CD14-positive monocyte (primary cell): ENCODE results near the gene IRF6. TPM values are rescaled to one million over a fixed set of nuclear protein-coding genes. Genes with fewer than 3 reads are reported as not detected.

Source experiments
- DNase-seq, 3 donors: peaks; one replicate each; pipeline ENCODE4 v3.0.0-alpha.2; 2011 to 2022
- H2AFZ ChIP-seq: 2 replicates; pipeline ENCODE4 v1.6.0; 2012; ENCODE audit warnings: mild to moderate bottlenecking, low read depth, low read length, inconsistent platforms; ENCODE audit not compliant: insufficient read depth, poor library complexity, severe bottlenecking
- H3K27ac ChIP-seq, 2 donors: 1 replicate in 1 of 2; 2 replicates in 1 of 2; pipeline ENCODE4 v1.5.1; 2012 to 2013; ENCODE audit warnings: low read length in 2 of 2, control low read depth in 1 of 2, inconsistent platforms in 1 of 2, low read depth in 1 of 2, mild to moderate bottlenecking in 1 of 2
- H3K27me3 ChIP-seq, 2 donors: one replicate each; pipeline versions ENCODE4 v1.6.0 to v1.6.1; 2011 to 2013; ENCODE audit warnings: low read length in 2 of 2; ENCODE audit not compliant: control insufficient read depth in 2 of 2, insufficient read depth in 2 of 2
- H3K36me3 ChIP-seq, 2 donors: replicated peaks in 1 of 2; 1 replicate in 1 of 2; 2 replicates in 1 of 2; pipeline versions ENCODE4 v1.5.1 to v1.6.1; 2012 to 2013; ENCODE audit warnings: low read length in 2 of 2, control low read depth in 1 of 2, inconsistent platforms in 1 of 2, mild to moderate bottlenecking in 1 of 2; ENCODE audit not compliant: insufficient read depth in 2 of 2, control insufficient read depth in 1 of 2
- H3K4me1 ChIP-seq, 2 donors: 1 replicate in 1 of 2; 2 replicates in 1 of 2; pipeline versions ENCODE4 v1.5.1 to v1.6.1; 2012 to 2013; ENCODE audit warnings: low read length in 2 of 2, control low read depth in 1 of 2, inconsistent platforms in 1 of 2, mild to moderate bottlenecking in 1 of 2, moderate library complexity in 1 of 2; ENCODE audit not compliant: insufficient read depth in 2 of 2, control insufficient read depth in 1 of 2
- H3K4me2 ChIP-seq: replicated peaks from 2 replicates; pipeline ENCODE3; 2012; ENCODE audit warnings: low read length, moderate library complexity, mild to moderate bottlenecking; ENCODE audit not compliant: poor library complexity, severe bottlenecking; ENCODE audit errors: extremely low read depth
- H3K4me3 ChIP-seq, 3 experiments: fragments of 200-600 bp in 1 of 3; sonication (generic) in 1 of 3; replicated peaks in 1 of 3; 1 replicate in 2 of 3; 2 replicates in 1 of 3; pipeline ENCODE4 v1.5.1; 2011 to 2013; ENCODE audit warnings: low read length in 3 of 3, mild to moderate bottlenecking in 3 of 3, control low read depth in 2 of 3, low read depth in 2 of 3, inconsistent platforms in 1 of 3, moderate library complexity in 1 of 3
- H3K79me2 ChIP-seq: 2 replicates; pipeline ENCODE4 v1.6.0; 2012; ENCODE audit warnings: mild to moderate bottlenecking, control low read depth, inconsistent platforms, low read length, moderate library complexity; ENCODE audit not compliant: insufficient read depth
- H3K9ac ChIP-seq: 2 replicates; pipeline ENCODE4 v1.6.0; 2017; ENCODE audit warnings: low read length, mild to moderate bottlenecking; ENCODE audit not compliant: insufficient read depth, poor library complexity, severe bottlenecking
- H3K9me3 ChIP-seq, 2 donors: replicated peaks in 1 of 2; 1 replicate in 1 of 2; 2 replicates in 1 of 2; pipeline versions ENCODE4 v1.5.1 to v1.6.1; 2012 to 2013; ENCODE audit warnings: low read length in 2 of 2, control low read depth in 1 of 2; ENCODE audit not compliant: control insufficient read depth in 1 of 2, insufficient read depth in 1 of 2
- H4K20me1 ChIP-seq: 2 replicates; pipeline ENCODE4 v1.6.0; 2012; ENCODE audit warnings: mild to moderate bottlenecking, low read length, control low read depth, moderate library complexity; ENCODE audit not compliant: insufficient read depth
- H3K27ac Mint-ChIP-seq, 7 donors: one replicate each; pipeline ENCODE4 v1.8.0; 2020; ENCODE audit warnings: mild to moderate bottlenecking in 7 of 7, mixed read lengths in 7 of 7, moderate library complexity in 6 of 7, inconsistent platforms in 2 of 7
- H3K27me3 Mint-ChIP-seq, 3 donors: one replicate each; pipeline ENCODE4 v1.8.0; 2021 to 2022; ENCODE audit warnings: low read depth in 3 of 3, mild to moderate bottlenecking in 3 of 3, mixed read lengths in 3 of 3, moderate library complexity in 3 of 3, inconsistent platforms in 1 of 3
- H3K36me3 Mint-ChIP-seq, 2 donors: one replicate each; pipeline ENCODE4 v1.8.0; 2020; ENCODE audit warnings: mixed read lengths in 2 of 2, inconsistent platforms in 1 of 2, mild to moderate bottlenecking in 1 of 2
- H3K4me1 Mint-ChIP-seq: one replicate; pipeline ENCODE4 v1.8.0; 2020; ENCODE audit warnings: mild to moderate bottlenecking, mixed read lengths
- H3K4me3 Mint-ChIP-seq, 2 donors: one replicate each; pipeline ENCODE4 v1.8.0; 2020; ENCODE audit warnings: mild to moderate bottlenecking in 2 of 2, mixed read lengths in 2 of 2, moderate library complexity in 1 of 2
- H3K9me3 Mint-ChIP-seq, 7 donors: one replicate each; pipeline ENCODE4 v1.8.0; 2020 to 2022; ENCODE audit warnings: mixed read lengths in 7 of 7, mild to moderate bottlenecking in 6 of 7, moderate library complexity in 6 of 7, inconsistent platforms in 2 of 7
- whole genome bisulfite sequencing: methylation state at CpG from one replicate; pipeline ENCODE4 v1.1.5; 2013; ENCODE audit warnings: missing lambda C conversion rate; ENCODE audit not compliant: insufficient coverage; 5-methylcytosine and 5-hydroxymethylcytosine counted together
- intact Hi-C, 2 donors: fragments of 100-400 bp; cut with micrococcal nuclease; formaldehyde crosslinking; loops; one replicate each; pipeline versions ENCODE4 v1.15.0 to v1.15.1; 2023
- polyA plus RNA-seq, 3 donors: library from polyadenylated mRNA; depleted of rRNA in 1 of 3; unstranded in 2 of 3; stranded (reverse) in 1 of 3; fragments of 300-500 nt in 2 of 3; fragments of >200 nt in 1 of 3; fragmentation: Illumina TruSeq in 2 of 3; gene quantifications; 1 replicate in 2 of 3; 2 replicates in 1 of 3; pipeline ENCODE4 v1.2.3, GENCODE V29; 2012 to 2021
- TF ChIP-seq, protein P1 (sequence below): fragments of 200-600 bp; IDR thresholded peaks from one replicate; pipeline ENCODE4 v1.8.0; 2022; ENCODE audit warnings: antibody characterized with exemption, mild to moderate bottlenecking

The IRF6 gene
- polyA plus RNA-seq, 3 donors, result 0.21 to 0.62 (median 0.35) TPM

GRCh38 chr1:209815490-209815889, 9.5 kb upstream of the IRF6 start:
- Histone ChIP-seq H3K9ac (no peak overlapping the region), H3K27ac (no peak overlapping the region), H3K4me1 (no peaks in the 10 kb centered on the region), H3K79me2 (no peaks in the 10 kb centered on the region), H3K9me3 (no peaks in the 10 kb centered on the region), H3K36me3 (no peaks in the 10 kb centered on the region), H3K27me3 (peaks cover 4 to 5% of the 10 kb centered on the region in 2 donors), H4K20me1 (no peaks in the 10 kb centered on the region), H3K4me3 (no peak overlapping the region), H3K4me2 (no peak overlapping the region), H2AFZ (no peak overlapping the region)
- TF ChIP-seq, protein P1, sequence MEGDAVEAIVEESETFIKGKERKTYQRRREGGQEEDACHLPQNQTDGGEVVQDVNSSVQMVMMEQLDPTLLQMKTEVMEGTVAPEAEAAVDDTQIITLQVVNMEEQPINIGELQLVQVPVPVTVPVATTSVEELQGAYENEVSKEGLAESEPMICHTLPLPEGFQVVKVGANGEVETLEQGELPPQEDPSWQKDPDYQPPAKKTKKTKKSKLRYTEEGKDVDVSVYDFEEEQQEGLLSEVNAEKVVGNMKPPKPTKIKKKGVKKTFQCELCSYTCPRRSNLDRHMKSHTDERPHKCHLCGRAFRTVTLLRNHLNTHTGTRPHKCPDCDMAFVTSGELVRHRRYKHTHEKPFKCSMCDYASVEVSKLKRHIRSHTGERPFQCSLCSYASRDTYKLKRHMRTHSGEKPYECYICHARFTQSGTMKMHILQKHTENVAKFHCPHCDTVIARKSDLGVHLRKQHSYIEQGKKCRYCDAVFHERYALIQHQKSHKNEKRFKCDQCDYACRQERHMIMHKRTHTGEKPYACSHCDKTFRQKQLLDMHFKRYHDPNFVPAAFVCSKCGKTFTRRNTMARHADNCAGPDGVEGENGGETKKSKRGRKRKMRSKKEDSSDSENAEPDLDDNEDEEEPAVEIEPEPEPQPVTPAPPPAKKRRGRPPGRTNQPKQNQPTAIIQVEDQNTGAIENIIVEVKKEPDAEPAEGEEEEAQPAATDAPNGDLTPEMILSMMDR, result no peak
- Mint-ChIP-seq H3K4me3 (no peak overlapping the region), H3K9me3 (no peaks in the 10 kb centered on the region), H3K27ac (no peak overlapping the region), H3K27me3 (peaks cover 2 to 9% (median 5%) of the 10 kb centered on the region in 3 donors), H3K36me3 (no peaks in the 10 kb centered on the region), H3K4me1 (peaks cover 2% of the 10 kb centered on the region)
- WGBS, result 74% methylated on average over 3 of the region's 3 CpGs
- intact Hi-C loops, result no loop called here
- DNase-seq, result no peak

GRCh38 chr1:209813902-209814301, 8.0 kb upstream of the IRF6 start:
- Mint-ChIP-seq H3K27me3 (peaks cover 2 to 5% (median 3%) of the 10 kb centered on the region in 3 donors), H3K4me3 (no peak overlapping the region), H3K27ac (no peak overlapping the region), H3K4me1 (peaks cover 2% of the 10 kb centered on the region), H3K9me3 (no peaks in the 10 kb centered on the region), H3K36me3 (no peaks in the 10 kb centered on the region)
- H3K27me3 ChIP-seq, result no peaks in the 10 kb centered on the region
- no peak overlapping the region for H3K4me3 ChIP-seq
- H3K4me2 ChIP-seq, result no peak overlapping the region
- no peaks in the 10 kb centered on the region for H3K79me2 ChIP-seq
- H3K9ac ChIP-seq, result no peak overlapping the region
- TF ChIP-seq, protein P1, result no peak
- H2AFZ ChIP-seq, result no peak overlapping the region
- H3K4me1 ChIP-seq, result no peaks in the 10 kb centered on the region
- no peak for DNase-seq
- WGBS, result 63% methylated on average over 1 of the region's 4 CpGs
- H3K27ac ChIP-seq, result no peak overlapping the region
- no peaks in the 10 kb centered on the region for H4K20me1 ChIP-seq
- H3K9me3 ChIP-seq, result no peaks in the 10 kb centered on the region
- intact Hi-C loops, result no loop called here
- no peaks in the 10 kb centered on the region for H3K36me3 ChIP-seq
